ENCODE results near the gene LRRC8B. TPM values are rescaled to one million over a fixed set of nuclear protein-coding genes. Genes with fewer than 3 reads are reported as not detected.

The LRRC8B gene
- polyA plus RNA-seq, 2 donors, result 1.9 to 3.0 TPM

GRCh38 chr1:89578151-89578550 lies 53.5 kb downstream of the LRRC8B start:
- peaks cover 0 to 9% of the 10 kb centered on the region in 2 donors for H3K36me3 ChIP-seq (ENCODE audit: control insufficient read depth in 2 of 2, insufficient read depth in 2 of 2, low read length in 1 of 2)
- H3K27me3 ChIP-seq (ENCODE audit: control insufficient read depth in 1 of 2, insufficient read depth in 2 of 2, low read length in 2 of 2), result no peaks in the 10 kb centered on the region
- H3K9me3 ChIP-seq (ENCODE audit: control insufficient read depth in 2 of 2, insufficient read depth in 1 of 2, low read depth in 1 of 2, low read length in 1 of 2), result no peaks in the 10 kb centered on the region
- H3K4me3 ChIP-seq (ENCODE audit: low read depth in 1 of 2, low read length in 2 of 2), result no peak overlapping the region
- no peak overlapping the region for H3K27ac ChIP-seq (ENCODE audit: low read depth in 2 of 2, low read length in 1 of 2)
- WGBS, 2 donors, result 68 to 83% methylated on average over 1 of the region's 1 CpG
- H3K4me1 ChIP-seq (ENCODE audit: control insufficient read depth in 2 of 2, insufficient read depth in 2 of 2, low read length in 1 of 2), result no peaks in the 10 kb centered on the region

GRCh38 chr1:89578946-89579684 lies 54.5 kb downstream of the LRRC8B start:
- 84 to 92% methylated on average over 2 of the region's 2 CpGs for WGBS, 2 donors

GRCh38 chr1:89580036-89580435 lies 55.4 kb downstream of the LRRC8B start:
- H3K9me3 ChIP-seq (ENCODE audit: control insufficient read depth in 2 of 2, insufficient read depth in 1 of 2, low read depth in 1 of 2, low read length in 1 of 2), result no peaks in the 10 kb centered on the region
- no peak overlapping the region for H3K27ac ChIP-seq (ENCODE audit: low read depth in 2 of 2, low read length in 1 of 2)
- H3K36me3 ChIP-seq (ENCODE audit: control insufficient read depth in 2 of 2, insufficient read depth in 2 of 2, low read length in 1 of 2), result peaks cover 3 to 8% of the 10 kb centered on the region in 2 donors
- H3K4me3 ChIP-seq (ENCODE audit: low read depth in 1 of 2, low read length in 2 of 2), result no peak overlapping the region
- no peaks in the 10 kb centered on the region for H3K4me1 ChIP-seq (ENCODE audit: control insufficient read depth in 2 of 2, insufficient read depth in 2 of 2, low read length in 1 of 2)
- 88 to 95% methylated on average over 7 of the region's 7 CpGs for WGBS, 2 donors
- no peaks in the 10 kb centered on the region for H3K27me3 ChIP-seq (ENCODE audit: control insufficient read depth in 1 of 2, insufficient read depth in 2 of 2, low read length in 2 of 2)

More at GRCh38 chr1:89578946-89579684, 54.5 kb downstream of the LRRC8B start:
- Histone ChIP-seq H3K4me1 (ENCODE audit: control insufficient read depth in 2 of 2, insufficient read depth in 2 of 2, low read length in 1 of 2) (no peaks in the 10 kb centered on the region), H3K27me3 (ENCODE audit: control insufficient read depth in 1 of 2, insufficient read depth in 2 of 2, low read length in 2 of 2) (no peaks in the 10 kb centered on the region), H3K9me3 (ENCODE audit: control insufficient read depth in 2 of 2, insufficient read depth in 1 of 2, low read depth in 1 of 2, low read length in 1 of 2) (no peaks in the 10 kb centered on the region), H3K4me3 (ENCODE audit: low read depth in 1 of 2, low read length in 2 of 2) (no peak overlapping the region), H3K27ac (ENCODE audit: low read depth in 2 of 2, low read length in 1 of 2) (no peak overlapping the region), H3K36me3 (ENCODE audit: control insufficient read depth in 2 of 2, insufficient read depth in 2 of 2, low read length in 1 of 2) (peaks cover 3 to 9% of the 10 kb centered on the region in 2 donors)

- H3K4me3 ChIP-seq (ENCODE audit: low read depth in 1 of 2, low read length in 2 of 2), result no peak overlapping the region
- no peak overlapping the region for H3K27ac ChIP-seq (ENCODE audit: low read depth in 2 of 2, low read length in 1 of 2)
- H3K4me1 ChIP-seq (ENCODE audit: control insufficient read depth in 2 of 2, insufficient read depth in 2 of 2, low read length in 1 of 2), result no peaks in the 10 kb centered on the region
- WGBS, 2 donors, result 94 to 98% methylated on average over 1 of the region's 1 CpG
- no peaks in the 10 kb centered on the region for H3K27me3 ChIP-seq (ENCODE audit: control insufficient read depth in 1 of 2, insufficient read depth in 2 of 2, low read length in 2 of 2)
- peaks cover 3 to 7% of the 10 kb centered on the region in 2 donors for H3K36me3 ChIP-seq (ENCODE audit: control insufficient read depth in 2 of 2, insufficient read depth in 2 of 2, low read length in 1 of 2)
- no peaks in the 10 kb centered on the region for H3K9me3 ChIP-seq (ENCODE audit: control insufficient read depth in 2 of 2, insufficient read depth in 1 of 2, low read depth in 1 of 2, low read length in 1 of 2)
Observed at GRCh38 chr1:89581859-89582258, 57.2 kb downstream of the LRRC8B start.

GRCh38 chr1:89582571-89582970 lies 57.9 kb downstream of the LRRC8B start:
- 94 to 97% methylated on average over 9 of the region's 9 CpGs for WGBS, 2 donors
- Histone ChIP-seq H3K27me3 (ENCODE audit: control insufficient read depth in 1 of 2, insufficient read depth in 2 of 2, low read length in 2 of 2) (no peaks in the 10 kb centered on the region), H3K36me3 (ENCODE audit: control insufficient read depth in 2 of 2, insufficient read depth in 2 of 2, low read length in 1 of 2) (peaks cover 3 to 7% of the 10 kb centered on the region in 2 donors), H3K4me1 (ENCODE audit: control insufficient read depth in 2 of 2, insufficient read depth in 2 of 2, low read length in 1 of 2) (no peaks in the 10 kb centered on the region), H3K27ac (ENCODE audit: low read depth in 2 of 2, low read length in 1 of 2) (no peak overlapping the region), H3K4me3 (ENCODE audit: low read depth in 1 of 2, low read length in 2 of 2) (no peak overlapping the region), H3K9me3 (ENCODE audit: control insufficient read depth in 2 of 2, insufficient read depth in 1 of 2, low read depth in 1 of 2, low read length in 1 of 2) (no peaks in the 10 kb centered on the region)

GRCh38 chr1:89584211-89584610 lies 59.6 kb downstream of the LRRC8B start:
- no peak overlapping the region for H3K4me3 ChIP-seq (ENCODE audit: low read depth in 1 of 2, low read length in 2 of 2)
- H3K4me1 ChIP-seq (ENCODE audit: control insufficient read depth in 2 of 2, insufficient read depth in 2 of 2, low read length in 1 of 2), result no peaks in the 10 kb centered on the region
- 94 to 95% methylated on average over 2 of the region's 2 CpGs for WGBS, 2 donors
- H3K27me3 ChIP-seq (ENCODE audit: control insufficient read depth in 1 of 2, insufficient read depth in 2 of 2, low read length in 2 of 2), result no peaks in the 10 kb centered on the region
- H3K27ac ChIP-seq (ENCODE audit: low read depth in 2 of 2, low read length in 1 of 2), result no peak overlapping the region
- H3K9me3 ChIP-seq (ENCODE audit: control insufficient read depth in 2 of 2, insufficient read depth in 1 of 2, low read depth in 1 of 2, low read length in 1 of 2), result no peaks in the 10 kb centered on the region
- peaks cover 3 to 7% of the 10 kb centered on the region in 2 donors for H3K36me3 ChIP-seq (ENCODE audit: control insufficient read depth in 2 of 2, insufficient read depth in 2 of 2, low read length in 1 of 2)

GRCh38 chr1:89584781-89585180 lies 60.2 kb downstream of the LRRC8B start:
- WGBS, 2 donors, result 88 to 89% methylated on average over 3 of the region's 3 CpGs
- Histone ChIP-seq H3K27ac (ENCODE audit: low read depth in 2 of 2, low read length in 1 of 2) (no peak overlapping the region), H3K36me3 (ENCODE audit: control insufficient read depth in 2 of 2, insufficient read depth in 2 of 2, low read length in 1 of 2) (peaks cover 3 to 7% of the 10 kb centered on the region in 2 donors), H3K4me1 (ENCODE audit: control insufficient read depth in 2 of 2, insufficient read depth in 2 of 2, low read length in 1 of 2) (no peaks in the 10 kb centered on the region), H3K4me3 (ENCODE audit: low read depth in 1 of 2, low read length in 2 of 2) (no peak overlapping the region), H3K27me3 (ENCODE audit: control insufficient read depth in 1 of 2, insufficient read depth in 2 of 2, low read length in 2 of 2) (no peaks in the 10 kb centered on the region), H3K9me3 (ENCODE audit: control insufficient read depth in 2 of 2, insufficient read depth in 1 of 2, low read depth in 1 of 2, low read length in 1 of 2) (no peaks in the 10 kb centered on the region)

- no peak overlapping the region for H3K4me3 ChIP-seq (ENCODE audit: low read depth in 1 of 2, low read length in 2 of 2)
- H3K27ac ChIP-seq (ENCODE audit: low read depth in 2 of 2, low read length in 1 of 2), result no peak overlapping the region
- peaks cover 3 to 4% of the 10 kb centered on the region in 2 donors for H3K36me3 ChIP-seq (ENCODE audit: control insufficient read depth in 2 of 2, insufficient read depth in 2 of 2, low read length in 1 of 2)
- H3K27me3 ChIP-seq (ENCODE audit: control insufficient read depth in 1 of 2, insufficient read depth in 2 of 2, low read length in 2 of 2), result no peaks in the 10 kb centered on the region
- H3K9me3 ChIP-seq (ENCODE audit: control insufficient read depth in 2 of 2, insufficient read depth in 1 of 2, low read depth in 1 of 2, low read length in 1 of 2), result no peaks in the 10 kb centered on the region
- no peaks in the 10 kb centered on the region for H3K4me1 ChIP-seq (ENCODE audit: control insufficient read depth in 2 of 2, insufficient read depth in 2 of 2, low read length in 1 of 2)
- 85 to 92% methylated on average over 4 of the region's 4 CpGs for WGBS, 2 donors
Observed at GRCh38 chr1:89587729-89588161, 63.1 kb downstream of the LRRC8B start.

GRCh38 chr1:89588480-89588879 lies 63.9 kb downstream of the LRRC8B start:
- Histone ChIP-seq H3K9me3 (ENCODE audit: control insufficient read depth in 2 of 2, insufficient read depth in 1 of 2, low read depth in 1 of 2, low read length in 1 of 2) (no peaks in the 10 kb centered on the region), H3K27ac (ENCODE audit: low read depth in 2 of 2, low read length in 1 of 2) (no peak overlapping the region), H3K27me3 (ENCODE audit: control insufficient read depth in 1 of 2, insufficient read depth in 2 of 2, low read length in 2 of 2) (no peaks in the 10 kb centered on the region), H3K4me3 (ENCODE audit: low read depth in 1 of 2, low read length in 2 of 2) (no peak overlapping the region), H3K36me3 (ENCODE audit: control insufficient read depth in 2 of 2, insufficient read depth in 2 of 2, low read length in 1 of 2) (peaks cover 0 to 1% of the 10 kb centered on the region in 2 donors), H3K4me1 (ENCODE audit: control insufficient read depth in 2 of 2, insufficient read depth in 2 of 2, low read length in 1 of 2) (no peaks in the 10 kb centered on the region)
- 100% methylated on average over 1 of the region's 1 CpG for WGBS, 2 donors

GRCh38 chr1:89589515-89589914 lies 64.9 kb downstream of the LRRC8B start:
- no peaks in the 10 kb centered on the region for H3K36me3 ChIP-seq (ENCODE audit: control insufficient read depth in 2 of 2, insufficient read depth in 2 of 2, low read length in 1 of 2)
- H3K27me3 ChIP-seq (ENCODE audit: control insufficient read depth in 1 of 2, insufficient read depth in 2 of 2, low read length in 2 of 2), result no peaks in the 10 kb centered on the region
- no peak overlapping the region for H3K4me3 ChIP-seq (ENCODE audit: low read depth in 1 of 2, low read length in 2 of 2)
- H3K9me3 ChIP-seq (ENCODE audit: control insufficient read depth in 2 of 2, insufficient read depth in 1 of 2, low read depth in 1 of 2, low read length in 1 of 2), result no peaks in the 10 kb centered on the region
- no peak overlapping the region for H3K27ac ChIP-seq (ENCODE audit: low read depth in 2 of 2, low read length in 1 of 2)
- H3K4me1 ChIP-seq (ENCODE audit: control insufficient read depth in 2 of 2, insufficient read depth in 2 of 2, low read length in 1 of 2), result no peaks in the 10 kb centered on the region
- 80 to 86% methylated on average over 1 of the region's 1 CpG for WGBS, 2 donors
